Measurements from ENCODE around the gene CCM2.
"Not testable (repeated sequence)": the region's sequence is repeated elsewhere in the genome, so short reads cannot be mapped to it uniquely, and the experiment has no call there.

Gene CCM2

DNA sequence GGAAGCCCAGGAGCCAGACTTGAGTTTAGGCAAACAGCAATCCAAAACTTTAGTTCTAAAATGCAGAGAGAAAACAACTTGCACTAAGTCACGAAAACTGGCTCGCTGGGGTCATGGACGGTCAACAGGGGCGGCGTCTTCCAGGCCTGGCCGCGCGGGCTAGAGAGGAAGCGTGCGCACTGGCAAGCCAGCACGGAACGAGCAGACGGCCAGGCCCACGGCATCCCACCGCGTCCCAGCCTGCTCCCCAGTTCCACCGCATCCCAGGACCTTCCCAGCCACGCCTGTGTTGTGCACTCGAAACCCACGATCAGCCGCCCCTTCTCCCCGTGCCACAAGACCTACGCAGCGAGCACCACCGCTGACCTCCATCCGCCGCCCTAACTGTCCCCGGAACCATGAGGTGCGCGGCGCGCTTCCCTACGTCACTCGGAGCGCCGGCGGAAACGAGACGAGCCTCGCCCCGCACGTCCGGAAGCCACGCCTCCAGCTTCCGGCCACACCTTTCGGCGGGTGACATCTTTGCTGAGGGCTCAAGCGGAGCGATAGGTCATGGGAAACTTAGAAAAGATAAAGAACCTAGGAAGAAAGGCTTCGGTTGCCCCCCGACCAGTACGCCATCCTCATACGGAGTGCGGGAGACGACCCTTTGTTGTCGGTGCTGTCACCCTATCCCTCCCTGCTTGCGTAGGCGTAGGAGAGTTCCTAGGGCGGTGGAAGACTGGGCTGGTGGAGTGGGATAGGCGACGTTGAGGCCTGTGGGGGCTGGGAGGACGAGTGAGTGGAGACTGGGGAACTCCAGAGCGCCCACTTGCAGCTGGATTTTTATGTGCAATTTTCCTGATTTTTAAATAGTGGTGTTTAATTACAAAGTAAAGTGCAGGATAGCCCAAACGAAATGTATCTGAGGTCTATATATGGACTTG lies 111.6 kb downstream of the CCM2 start, which contains the start of gene TBRG4:
TBRG4 (minus strand) TSS at position 400 of the 926 bp plus-strand sequence. CDS start 2,460 bp downstream, outside the sequence.
- DNase-seq (ENCODE audit: low read depth, low spot score), result peak; percentile 59
- peak within 1 kb of the TSS; percentile 87 for H3K27ac ChIP-seq

DNA sequence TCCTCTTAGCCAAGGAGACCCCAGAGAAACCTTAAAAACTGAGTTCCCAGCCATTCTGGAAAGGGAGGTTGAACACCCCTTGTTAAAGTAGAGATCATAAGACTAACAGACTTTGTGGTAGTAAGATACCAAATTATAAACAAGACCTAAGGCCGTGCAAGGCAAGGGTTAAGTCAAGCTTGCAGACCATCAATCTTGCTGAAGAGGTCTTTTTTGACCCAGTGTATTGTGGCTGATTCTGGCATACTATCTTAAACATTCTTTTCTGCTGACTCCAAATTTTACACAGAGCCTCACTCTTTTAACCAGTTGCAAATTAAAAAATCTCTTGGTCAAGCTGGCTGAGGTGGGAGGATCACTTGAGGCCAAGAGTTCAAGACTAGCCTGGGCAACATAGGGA lies 112.6 kb downstream of the CCM2 start:
- no peak overlapping the region for H3K27ac ChIP-seq
- DNase-seq (ENCODE audit: low read depth, low spot score), result no peak

DNA sequence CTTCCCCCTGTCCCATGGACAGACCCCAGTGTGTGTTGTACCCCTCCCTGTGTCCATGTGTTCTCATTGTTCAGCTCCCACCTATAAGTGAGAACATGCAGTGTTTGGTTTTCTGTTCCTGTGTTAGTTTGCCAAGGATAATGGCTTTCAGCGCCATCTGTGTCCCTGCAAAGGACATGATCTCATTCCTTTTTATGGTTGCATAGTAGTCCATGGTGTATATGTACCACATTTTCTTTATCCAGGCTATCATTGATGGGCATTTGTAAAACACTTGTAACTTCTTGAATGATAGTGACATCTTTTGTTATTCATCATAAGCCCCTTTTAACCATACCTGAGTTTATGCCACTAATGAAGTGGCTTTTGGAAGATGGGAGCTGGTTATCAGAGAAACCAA lies 114.3 kb downstream of the CCM2 start:
- not testable (repeated sequence) for H3K27ac ChIP-seq; DNase-seq (ENCODE audit: low read depth, low spot score)

DNA sequence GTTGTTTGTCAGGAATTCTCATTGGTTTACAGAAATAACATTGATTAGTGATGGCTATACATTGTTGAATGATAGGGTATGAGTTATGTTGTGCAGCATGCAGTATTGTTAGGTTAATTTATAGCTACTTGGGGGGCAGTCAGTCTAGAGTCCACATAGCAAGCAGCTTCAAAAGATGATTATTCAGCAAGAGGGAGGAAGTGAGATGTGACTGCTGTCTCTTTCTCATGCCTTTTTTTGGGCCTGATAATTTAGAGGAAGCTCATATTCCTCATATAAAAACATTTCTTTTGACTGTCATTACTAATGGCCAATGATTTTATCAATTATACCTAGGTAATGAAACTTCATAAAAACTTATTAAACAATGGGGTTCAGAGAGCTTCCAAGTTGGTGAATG lies 114.9 kb downstream of the CCM2 start:
- no peak overlapping the region for H3K27ac ChIP-seq
- DNase-seq (ENCODE audit: low read depth, low spot score), result no peak

DNA sequence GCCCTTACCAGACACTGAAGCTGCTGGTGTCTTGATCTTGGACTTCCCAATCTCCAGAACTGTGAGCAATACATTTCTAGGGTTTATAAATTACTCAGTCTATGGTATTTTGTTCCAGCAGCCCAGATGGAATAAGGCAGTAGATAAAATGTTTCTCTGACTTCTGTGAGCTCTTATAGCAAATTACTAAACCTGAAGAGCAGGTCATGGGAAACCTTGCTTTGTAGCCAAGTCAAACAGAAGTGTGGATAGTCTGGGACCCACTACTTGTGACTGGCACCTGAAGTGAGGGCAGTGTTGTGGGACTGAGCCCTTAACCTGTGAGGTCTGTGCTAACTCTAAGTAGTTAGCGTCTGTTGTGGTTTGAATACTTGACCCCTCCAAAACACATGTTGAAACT lies 116.0 kb downstream of the CCM2 start:
- DNase-seq (ENCODE audit: low read depth, low spot score), result no peak
- H3K27ac ChIP-seq, result no peak overlapping the region

DNA sequence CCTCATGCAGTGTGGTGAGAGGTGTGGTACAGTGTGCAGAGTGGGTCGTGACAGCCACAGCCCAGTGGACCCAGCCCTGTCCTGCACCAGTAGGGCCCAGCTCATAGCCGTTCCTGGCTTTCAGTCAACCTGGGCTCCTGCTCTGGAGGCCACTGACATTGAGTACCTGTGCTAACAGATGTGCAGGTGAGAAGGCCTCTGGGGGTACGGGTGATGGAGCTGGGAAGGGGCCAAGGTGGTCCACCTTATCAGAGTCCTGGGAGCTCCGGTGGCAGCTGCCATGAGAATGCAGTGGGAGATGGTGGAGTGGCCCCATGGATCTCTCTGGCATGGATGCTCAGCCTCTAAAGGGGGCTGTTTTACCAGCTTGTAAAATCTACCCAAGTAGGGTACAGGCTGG lies 117.6 kb downstream of the CCM2 start:
- no peak for DNase-seq (ENCODE audit: low read depth, low spot score)
- H3K27ac ChIP-seq, result no peak overlapping the region

DNA sequence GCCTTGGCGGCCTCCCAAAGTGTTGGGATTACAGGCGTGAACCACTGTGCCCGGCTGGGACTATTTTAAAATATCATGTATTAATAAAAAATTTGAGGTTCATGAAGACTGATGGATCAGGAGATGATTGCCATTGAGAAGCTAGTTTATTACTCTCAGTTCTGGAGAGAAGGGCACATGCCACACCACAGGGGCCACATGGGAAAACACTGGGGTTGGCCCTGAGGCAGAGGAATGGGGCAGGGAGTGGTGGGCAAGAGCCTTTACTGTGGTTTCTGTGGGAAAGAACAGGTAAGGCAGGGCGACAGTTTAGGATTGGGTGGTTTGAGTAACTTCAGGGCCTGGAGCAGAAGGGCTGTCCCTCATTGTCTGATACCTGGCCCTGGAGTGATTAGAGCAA lies 118.3 kb downstream of the CCM2 start:
- no peak for DNase-seq (ENCODE audit: low read depth, low spot score)

DNA sequence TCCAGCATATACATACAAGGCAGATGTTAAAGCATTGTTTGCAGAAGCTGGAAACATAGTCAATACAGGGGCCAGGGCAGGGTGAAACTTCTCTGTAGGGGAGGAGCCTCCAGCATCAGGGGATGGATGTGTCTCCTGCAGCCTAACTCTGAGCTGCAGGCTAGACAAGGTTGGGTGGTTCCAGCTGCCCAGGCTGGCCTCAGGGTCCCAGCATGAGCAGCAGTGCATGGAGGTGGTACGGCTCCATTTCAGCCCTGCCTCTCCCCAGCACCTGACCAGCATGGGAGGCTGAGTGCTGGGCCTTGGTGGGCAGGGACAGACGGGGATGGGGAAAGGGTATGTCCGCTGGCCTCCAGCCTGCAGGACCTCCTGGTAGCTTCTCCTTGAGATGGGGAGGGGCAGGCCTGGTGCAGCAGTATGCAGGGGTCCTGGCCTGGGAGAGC lies 118.9 kb downstream of the CCM2 start:
- H3K27ac ChIP-seq, result no peak overlapping the region
- DNase-seq (ENCODE audit: low read depth, low spot score), result no peak

More for the DNA sequence above, 118.3 kb downstream of the CCM2 start:
- no peak overlapping the region for H3K27ac ChIP-seq

DNA sequence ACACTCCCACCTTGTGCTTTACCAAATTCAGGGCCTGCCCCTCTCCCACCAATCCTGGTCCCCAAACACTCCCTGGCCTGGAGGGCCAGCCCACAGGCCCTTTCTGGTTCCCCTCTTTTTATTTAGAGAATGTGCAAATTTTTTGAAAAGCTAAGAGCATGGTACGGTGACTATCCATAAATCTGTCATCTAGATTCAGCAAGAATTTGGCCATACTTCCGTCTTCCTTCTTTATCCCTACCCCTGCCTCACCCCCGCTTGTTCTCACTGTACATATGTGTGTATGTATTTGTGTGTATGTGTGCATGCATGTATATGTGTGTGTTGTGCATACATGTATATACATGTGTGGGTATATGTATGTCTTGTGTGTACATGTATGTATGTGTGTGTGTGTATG lies 119.5 kb downstream of the CCM2 start:
- DNase-seq (ENCODE audit: low read depth, low spot score), result no peak
- H3K27ac ChIP-seq, result no peak overlapping the region

DNA sequence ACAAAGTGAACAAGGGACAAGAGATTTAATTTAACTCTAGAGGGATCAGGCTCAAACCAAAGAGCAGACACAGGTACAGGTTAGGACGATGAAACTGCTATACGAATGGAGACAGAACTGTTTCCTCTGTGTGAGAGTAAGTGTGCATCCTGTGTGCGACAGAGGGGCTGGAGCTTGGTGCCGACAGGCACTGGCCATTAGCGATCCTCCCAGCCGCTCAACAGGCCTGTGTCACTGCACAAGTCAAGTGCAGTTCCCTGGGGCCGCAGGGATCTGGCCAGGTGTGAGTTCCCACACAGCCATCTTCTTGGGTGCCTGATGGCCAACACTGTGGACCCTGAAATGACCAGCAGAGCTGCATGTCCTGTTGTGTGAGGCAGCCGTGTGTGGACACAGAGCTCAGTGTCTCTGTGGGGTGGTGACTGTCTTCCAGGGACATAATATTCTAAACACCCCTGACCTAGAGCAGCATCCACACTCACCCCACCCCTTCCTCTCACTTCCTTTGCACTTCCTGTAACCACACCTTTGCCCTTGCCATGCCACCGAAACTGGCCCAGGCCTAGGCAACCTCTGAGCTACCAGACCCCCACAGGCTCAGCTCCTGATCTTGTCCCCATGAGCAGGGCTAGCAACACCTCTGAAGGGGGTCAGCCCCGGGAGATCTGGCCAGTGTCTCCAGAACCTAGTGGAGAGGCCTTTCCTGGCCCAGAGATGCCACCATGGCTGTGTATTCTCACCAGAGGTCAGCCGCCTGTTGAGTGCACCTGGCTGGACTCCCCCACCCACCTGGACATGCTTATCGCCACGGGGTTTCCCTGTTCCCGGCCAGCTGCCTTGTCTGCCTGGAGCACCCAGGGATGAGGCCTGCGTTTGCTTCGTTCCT lies 123.2 kb downstream of the CCM2 start:
- no peak overlapping the region for H3K27ac ChIP-seq
- DNase-seq (ENCODE audit: low read depth, low spot score), result no peak

DNA sequence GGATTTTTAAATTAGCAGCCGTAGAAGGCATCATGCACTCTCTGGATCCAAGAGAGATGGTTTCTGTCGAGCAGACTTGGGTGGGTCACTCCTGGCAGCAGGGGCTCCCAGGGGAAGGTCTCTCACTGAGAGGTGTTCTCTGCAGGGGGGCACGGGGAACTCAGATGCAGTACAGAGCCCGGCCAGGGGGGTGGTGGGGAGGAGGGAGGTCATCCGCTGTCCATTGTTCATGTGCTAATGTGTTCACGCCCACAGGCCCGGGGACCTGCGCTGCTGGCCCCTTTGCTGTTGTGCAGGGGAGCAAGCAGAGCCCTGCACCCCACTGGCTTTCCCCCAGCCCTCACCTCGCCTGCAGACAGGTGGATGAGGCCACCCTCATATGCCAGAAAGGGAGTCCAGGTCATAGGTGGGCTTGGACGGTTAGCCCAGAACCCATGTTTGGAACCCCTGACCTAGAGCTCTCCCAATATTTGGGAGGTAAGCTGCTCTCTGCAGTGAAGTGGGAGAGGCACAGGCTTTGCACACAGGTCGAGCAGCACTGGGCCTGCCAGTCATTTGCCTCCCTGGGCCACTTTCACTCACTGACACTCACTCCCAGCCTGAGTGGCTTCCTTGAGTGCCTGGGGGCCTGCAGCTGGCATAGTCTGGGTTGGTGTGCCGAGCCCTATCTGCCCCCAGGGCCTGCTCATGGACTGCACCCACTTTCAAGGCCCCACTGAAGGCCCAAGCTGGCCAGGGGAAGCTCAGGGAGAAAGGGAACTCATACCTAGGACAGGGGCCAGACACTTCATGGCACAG lies 124.1 kb downstream of the CCM2 start:
- no peak for DNase-seq (ENCODE audit: low read depth, low spot score)
- H3K27ac ChIP-seq, result no peak overlapping the region

DNA sequence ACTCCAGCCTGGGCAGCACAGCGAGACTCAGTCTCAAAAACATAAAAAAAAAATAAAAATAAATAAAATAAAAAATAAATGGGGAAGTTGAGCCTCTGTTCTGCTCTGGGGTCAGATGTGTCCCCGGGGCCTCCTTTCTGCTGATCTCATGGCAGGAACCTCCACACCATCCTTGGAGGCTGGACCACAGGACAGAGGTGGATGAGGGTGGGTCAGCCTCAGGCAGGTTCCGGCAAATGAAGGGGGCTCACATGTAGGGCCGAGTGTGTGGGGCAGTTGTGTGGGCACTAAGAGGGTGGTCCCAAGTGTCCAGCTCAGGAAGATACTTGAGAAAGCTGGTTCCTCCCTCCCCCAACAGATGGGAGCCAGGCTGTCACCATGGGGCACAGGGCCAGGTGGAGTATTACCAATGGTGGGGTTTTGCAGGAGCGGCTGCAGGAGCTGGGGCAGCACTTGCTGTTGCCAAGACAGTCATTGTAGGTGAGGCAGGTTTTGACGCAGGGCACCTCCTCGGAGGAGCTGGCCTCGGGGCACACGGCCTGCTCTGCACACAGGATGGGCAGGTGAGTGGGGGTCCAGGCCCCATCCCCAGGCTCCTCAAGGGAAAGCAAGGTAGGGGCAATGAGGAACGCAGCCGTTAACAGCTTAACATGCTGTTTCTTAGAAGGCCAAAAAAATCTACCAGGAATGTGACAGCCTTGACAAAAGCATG lies 125.3 kb downstream of the CCM2 start:
- no peak for DNase-seq (ENCODE audit: low read depth, low spot score)
- H3K27ac ChIP-seq, result no peak overlapping the region

Data from epithelial cell of prostate (primary cell).